IPS DF 4.7 (cell line): ENCODE results near the gene AEBP1.

Experiments used
- DNase-seq: peaks from one replicate; pipeline ENCODE4 v3.0.0-alpha.2; 2013; ENCODE audit warnings: low spot score; ENCODE audit errors: extremely low read depth

AEBP1 gene

DNA sequence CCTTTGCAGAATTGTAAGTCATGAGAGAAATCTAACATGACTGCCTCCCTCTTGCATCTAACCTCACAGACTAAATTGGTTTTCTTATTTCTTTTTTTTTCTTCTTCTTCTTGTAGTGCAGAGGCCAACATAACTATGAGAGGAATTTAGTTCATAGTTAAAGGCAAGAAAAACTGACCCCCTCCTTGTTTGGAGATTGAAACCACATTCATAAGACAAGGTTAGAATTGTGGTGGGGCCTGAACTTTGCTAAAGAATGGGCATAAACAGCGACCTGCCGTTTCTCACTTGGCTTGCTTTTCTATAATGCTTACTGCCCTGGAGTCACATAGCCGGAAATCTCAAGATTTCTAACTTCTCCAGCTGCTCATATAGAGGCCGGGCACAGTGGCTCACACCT lies 19.4 kb upstream of the AEBP1 start:
- no peak for DNase-seq

DNA sequence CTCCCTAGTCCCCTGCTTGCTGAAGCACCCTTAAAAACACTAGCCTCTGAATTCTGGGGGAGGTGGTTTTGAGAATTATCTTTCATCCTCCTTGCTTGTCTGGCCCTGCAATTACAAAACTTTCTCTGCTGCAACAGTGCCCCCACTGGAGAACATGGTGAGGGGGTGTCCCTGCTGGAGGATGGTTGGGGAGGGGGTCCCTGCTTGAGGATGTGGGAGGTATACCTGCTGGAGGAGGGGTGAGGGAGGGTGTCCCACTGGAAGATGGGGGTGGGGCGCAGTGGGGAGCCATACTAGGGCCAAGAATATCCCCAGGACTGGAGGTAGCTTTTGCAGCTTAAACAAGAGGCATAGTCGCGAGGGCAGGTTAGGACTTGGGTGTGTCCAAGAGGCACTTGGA lies 18.6 kb upstream of the AEBP1 start:
- DNase-seq: no peak

GRCh38 chr7:44086627-44087026 lies 17.5 kb upstream of the AEBP1 start:
- DNase-seq: no peak

DNA sequence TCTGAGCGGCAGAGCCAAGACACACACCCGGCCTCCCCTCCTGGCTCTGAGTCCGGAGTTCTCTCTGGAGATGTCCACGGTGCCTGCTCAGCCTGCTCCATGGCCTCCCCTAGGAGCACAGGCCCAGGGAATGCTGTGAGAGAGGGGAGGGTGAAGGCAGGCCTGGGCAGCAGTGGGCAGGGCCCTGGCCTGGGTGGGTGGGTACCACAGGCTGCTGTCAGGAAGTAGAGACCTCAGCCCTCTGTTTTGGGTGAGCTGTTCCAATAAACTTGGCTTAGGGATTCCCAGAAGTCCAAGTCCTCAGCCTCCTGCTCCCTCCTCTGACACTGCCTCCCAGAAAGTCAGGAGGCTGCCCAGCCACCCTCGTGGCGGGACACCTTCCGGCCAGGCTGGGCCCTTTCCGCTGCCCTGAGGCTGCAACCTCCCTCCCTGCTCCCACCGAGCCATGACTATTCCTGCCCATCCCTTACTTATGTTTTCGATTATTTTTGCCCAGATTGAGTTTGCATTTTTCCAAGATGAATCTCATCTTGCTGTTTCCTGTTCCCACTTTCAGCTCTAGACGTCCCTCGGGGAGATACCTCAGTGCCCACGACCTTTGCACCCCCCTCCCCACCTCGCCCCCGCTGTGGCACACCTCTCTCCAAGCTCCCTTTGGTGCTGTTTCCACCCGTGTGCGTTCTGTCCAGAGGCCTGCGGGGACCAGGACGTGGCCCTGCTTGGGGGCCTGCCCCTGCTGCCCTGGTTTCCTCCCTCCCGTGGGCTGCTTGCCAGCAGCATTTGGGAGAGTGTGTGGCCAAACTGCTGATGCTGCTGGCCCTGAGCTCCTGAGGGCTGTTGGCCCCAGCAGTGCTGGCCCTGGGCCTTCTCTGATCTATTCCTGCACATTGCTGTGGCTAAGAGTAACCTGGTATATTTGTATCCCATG lies 16.0 kb upstream of the AEBP1 start:
- no peak for DNase-seq

DNA sequence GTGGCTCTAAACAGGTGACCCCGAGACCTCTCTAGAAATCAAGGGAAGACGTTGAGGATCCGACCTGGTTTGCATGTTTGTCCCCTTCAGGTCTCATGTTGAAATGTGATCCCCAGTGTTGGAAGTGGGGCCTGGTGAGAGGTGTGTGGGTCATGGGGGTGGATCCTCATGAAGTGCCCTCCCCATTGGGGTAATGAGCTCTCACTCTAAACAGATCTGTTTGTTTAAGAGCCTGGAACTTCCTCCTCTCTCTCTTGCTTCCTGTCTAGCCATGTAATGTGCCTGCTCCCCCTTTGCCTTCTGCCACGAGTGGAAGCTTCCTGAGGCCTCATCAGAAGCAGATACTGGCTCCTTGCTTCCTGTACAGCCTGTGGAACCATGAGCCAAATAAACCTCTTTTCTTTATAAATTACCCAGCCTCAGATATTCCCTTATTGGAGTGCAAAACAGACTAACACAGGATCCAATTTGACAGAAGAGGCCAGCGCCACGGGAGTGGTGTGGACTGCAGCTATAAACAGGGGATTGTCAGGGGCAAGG lies 11.0 kb upstream of the AEBP1 start:
- DNase-seq: no peak

DNA sequence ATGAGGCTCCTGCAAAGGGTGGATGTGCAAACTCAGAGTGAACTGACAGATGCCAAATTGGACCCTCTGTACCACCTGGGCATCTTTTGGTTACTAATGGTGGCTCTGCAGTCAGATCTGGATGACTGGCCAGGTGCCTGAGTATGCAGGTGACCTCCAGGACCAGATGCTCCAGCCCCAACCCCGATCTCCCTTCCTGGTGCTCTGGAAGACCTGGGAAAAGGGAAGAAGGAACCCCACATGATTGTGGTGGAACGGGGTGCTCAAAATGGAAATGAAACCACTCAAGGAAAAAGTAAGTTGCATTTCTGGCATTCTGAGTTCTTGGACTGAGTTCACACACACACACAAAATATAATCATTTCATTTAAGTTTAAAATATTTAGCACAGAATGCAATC lies 9.8 kb upstream of the AEBP1 start:
- DNase-seq: no peak

DNA sequence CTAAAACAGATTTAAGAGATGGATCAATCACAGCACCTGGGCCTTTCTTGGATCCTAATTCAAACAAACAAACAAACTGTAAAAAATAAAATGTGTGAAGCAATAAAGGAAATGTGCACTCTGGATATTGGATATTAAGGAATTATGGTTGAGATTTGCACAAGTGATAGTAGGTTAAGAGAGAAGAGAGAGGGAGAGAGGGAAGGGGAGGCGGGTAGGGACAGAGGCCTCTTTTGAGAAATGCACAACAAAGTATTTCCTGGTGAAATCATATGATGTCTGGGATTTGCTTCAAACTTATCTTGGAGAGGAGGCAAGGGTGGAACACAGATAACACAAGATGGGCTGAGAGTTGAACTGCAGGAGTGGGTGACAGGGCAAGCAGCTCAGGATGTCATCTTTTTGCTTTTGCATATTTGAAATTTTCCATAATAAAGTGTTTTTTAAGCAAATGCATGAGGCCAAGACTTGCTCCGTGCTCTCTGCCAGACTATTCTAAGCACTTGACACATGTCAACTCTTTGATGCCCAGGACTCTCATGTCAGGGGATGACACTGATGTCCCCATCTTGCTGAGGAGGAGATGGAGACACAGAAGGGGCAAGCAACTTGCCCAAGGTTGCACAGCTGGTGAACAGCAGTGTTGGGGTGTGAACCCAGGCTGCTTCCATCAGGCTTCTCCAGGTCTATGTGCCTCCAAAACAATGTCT lies 9.1 kb upstream of the AEBP1 start:
- no peak for DNase-seq

DNA sequence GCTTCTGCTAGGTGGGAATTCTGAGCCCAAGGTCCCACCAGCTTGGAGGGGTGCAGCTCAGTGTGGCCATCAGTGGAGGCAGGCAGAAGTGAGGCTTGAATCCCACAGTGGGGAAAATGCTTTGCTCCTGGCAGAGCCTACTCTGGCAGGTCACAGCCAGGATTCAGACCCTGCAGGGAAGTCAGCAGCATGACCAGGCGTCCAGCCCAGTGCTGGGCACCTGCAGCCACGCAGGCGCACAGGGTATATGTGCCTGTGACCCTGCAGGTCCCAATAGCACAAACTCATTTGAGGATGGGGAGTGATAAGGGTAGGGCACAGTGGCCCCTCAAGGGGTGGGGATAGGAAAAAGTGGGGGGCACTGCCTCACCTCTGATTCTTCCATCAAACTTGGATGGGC lies 8.4 kb upstream of the AEBP1 start:
- DNase-seq: no peak

- DNase-seq: no peak
Observed at GRCh38 chr7:44096326-44096881, 7.7 kb upstream of the AEBP1 start.

DNA sequence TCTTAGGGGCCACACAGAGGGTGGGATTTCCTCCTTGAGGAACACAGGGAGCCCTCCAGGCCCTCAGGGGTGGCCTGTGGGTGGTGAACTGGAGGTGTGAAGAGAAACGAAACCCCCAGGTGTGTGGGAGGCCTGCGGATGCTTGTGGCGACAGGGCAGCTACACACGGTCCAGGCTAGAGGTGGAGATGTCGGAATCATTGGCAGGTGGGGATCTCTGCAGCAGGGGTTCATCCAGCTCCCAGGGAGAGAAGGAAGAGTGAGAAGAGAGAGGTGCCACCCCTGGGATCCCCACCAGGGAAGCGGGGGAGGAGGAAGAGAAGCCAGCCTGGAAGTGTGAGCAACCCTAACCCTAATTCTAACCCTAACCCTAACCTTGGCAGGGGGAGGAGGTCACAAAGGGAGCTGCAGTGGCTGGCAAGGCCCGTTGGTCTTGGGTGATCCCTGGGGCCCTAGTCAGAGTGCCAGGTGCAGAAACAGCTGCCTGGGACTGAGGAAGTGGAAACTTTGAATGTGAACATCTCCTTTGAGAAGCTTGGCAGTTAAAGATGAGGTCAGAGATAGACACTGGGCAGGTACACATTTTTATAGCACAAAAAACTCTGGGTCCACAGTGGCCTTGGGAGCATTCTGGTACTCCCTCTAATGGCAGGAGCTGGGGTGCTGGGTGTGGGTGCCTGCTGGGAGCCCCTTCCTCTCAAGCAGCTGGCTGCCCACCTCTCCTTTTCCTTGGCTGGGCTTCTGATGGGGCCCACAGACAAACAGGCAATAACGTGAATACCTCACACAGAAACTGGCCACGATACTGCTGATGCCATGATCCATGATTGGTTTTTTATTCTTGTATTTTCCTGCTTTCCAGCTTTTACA lies 6.8 kb upstream of the AEBP1 start:
- DNase-seq: no peak

DNA sequence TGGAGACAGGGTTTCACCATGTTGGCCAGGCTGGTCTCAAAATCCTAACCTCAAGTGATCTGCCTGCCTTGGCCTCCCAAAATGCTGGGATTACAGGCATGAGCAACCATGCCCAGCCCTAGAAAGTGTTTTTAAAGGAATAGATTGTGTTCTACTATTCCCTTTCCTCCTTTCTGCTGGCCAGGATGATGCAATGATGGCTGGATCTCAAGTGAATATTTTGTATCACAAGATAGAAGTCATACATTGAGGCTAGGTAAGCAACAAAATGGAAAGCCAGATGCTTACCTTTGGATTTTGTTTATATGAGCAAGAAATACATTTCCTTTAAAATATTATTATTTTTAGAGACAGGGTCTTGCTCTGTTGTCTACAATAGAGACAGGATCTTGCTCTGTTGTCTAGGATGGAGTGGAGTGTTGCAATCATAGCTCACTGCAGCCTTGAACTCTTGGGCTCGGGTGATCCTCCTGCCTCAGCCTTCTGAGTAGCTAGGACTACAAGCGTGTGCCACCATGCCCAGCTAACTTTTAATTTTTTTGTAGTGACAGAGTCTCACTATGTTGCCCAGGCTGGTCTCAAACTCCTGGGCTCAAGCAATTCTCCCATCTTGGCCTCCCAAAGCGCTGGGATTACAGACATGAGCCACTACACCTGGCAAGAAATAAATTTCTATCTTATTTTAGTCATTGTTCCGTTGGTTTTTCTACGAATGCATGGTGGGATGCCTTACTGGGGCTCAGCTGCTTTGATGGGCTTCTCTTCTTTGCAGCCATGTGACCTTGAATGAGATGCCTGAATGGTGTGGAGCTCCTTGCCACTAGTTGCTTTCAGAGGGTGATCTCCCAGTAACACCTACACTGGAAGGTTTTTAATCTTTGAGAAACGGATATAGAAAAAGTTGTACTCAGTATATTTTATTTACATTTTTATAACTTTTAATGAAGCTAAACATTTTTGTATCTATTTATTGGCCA lies 5.8 kb upstream of the AEBP1 start:
- no peak for DNase-seq

GRCh38 chr7:44099669-44100068 lies 4.5 kb upstream of the AEBP1 start:
- no peak for DNase-seq

DNA sequence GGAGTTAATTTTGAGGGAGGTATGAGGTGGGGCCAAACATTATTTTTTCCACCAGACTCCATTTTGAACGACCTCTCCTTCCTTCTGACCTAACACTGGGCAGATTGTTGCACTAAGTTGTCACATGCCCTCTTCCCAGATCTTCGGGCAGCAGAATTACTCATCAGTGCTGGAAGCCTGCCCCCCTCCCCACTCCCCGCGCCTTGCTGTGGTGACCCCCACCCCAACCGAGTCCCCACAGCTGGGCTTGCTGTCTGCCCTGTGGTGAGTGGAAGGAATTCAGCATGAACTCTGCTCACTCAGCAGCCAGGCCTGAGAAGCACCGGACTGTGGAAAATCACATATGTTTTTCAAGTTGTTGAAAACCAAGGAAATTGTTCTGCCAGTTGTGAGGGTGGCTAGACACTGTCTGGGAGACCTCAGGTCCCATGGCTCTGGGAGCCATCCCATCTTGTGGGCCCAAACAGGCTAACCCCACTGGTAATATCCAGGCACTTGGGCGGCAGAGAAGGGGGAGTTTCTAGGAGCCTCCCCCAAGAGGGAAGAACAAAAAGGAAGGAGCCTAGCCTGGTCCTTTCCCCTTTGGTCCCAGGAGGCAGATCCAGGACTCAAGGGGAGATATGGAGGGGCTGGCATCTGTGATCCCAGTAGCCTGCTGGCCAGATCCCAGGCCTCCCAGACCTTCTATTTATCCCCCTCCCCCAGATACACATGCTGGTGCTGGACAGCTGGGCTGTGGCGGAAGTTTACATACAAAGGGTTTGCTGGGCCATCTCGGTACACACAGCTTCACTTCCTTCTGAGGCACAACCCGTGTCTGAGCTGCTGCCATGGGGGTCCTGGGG lies 3.5 kb upstream of the AEBP1 start:
- no peak for DNase-seq

GRCh38 chr7:44101303-44101965 lies 2.7 kb upstream of the AEBP1 start:
- DNase-seq: no peak

GRCh38 chr7:44101966-44102845 lies 1.9 kb upstream of the AEBP1 start:
- DNase-seq: no peak

DNA sequence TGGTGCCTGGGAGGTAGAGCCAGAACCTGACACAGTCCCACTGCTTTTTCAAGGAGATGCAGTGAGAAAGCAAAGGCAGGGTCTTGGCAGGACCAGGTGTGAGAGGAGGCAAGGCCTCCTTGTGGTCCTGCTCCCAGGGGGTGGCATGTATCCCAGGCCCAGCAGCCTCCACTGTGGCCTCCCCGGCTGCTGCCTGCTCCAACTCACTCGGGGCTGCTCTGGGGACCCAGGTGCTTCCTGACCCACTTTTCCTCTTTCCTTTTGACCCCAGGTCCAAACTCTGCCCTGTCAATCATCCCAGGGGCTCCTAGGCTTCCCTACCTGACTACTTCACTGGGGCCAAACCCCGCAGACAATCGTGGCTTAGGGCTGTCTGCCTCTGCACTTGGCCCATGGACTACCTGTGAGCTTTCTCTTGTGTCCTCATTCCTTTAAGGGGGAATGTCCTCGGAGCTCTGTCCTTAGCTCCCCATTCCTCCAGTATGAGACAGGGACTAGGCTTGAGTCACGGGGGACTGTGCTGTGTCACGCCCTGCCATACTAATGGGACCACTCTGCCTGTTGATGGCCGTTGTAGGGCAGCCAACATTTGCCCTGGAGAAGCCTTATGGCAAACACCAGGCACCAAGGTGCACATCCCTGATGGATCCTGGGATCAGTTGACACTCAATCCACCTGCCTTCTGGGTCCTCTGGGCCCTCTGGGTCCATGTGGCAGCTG lies 1.1 kb upstream of the AEBP1 start:
- no peak for DNase-seq

- no peak for DNase-seq
Observed at GRCh38 chr7:44103566-44103922, 601 bp upstream of the AEBP1 start.
